B cell (primary cell): ENCODE measurements around the gene SEC16B.

Source experiments
- CTCF ChIP-seq: fragments of 200-600 bp; IDR thresholded peaks from one replicate; pipeline ENCODE4 v1.8.0; 2022; ENCODE audit warnings: antibody characterized with exemption, mild to moderate bottlenecking
- EZH2 ChIP-seq: IDR thresholded peaks from 2 replicates; pipeline ENCODE4 v1.6.1; 2012; ENCODE audit warnings: borderline replicate concordance, low read depth, mild to moderate bottlenecking, moderate library complexity, low read length; ENCODE audit not compliant: insufficient read depth, poor library complexity, severe bottlenecking

- TF ChIP-seq EZH2 (no peak), CTCF (no peak)
Observed at GRCh38 chr1:177996957-177997356, 27.1 kb upstream of the SEC16B start.
